PC-9 (cell line): ENCODE data around the gene PYGB. TPM values are rescaled to one million over a fixed set of nuclear protein-coding genes. Genes with fewer than 3 reads are reported as not detected.

Experiments
- BruUV-seq: library from RNA; stranded (reverse); fragments of 400-500 nt; replicated peaks from 2 replicates; lab custom pipeline; 2021; lab: Mats Ljungman, UMichigan
- CTCF ChIA-PET: fragments of 300-600 bp; sonication (Branson Sonifier 250); formaldehyde crosslinking; loops from one replicate; lab custom pipeline; 2022; ENCODE audit warnings: antibody characterized with exemption; lab: Charles Lee
- POLR2A ChIA-PET: fragments of 300-600 bp; sonication (Branson Sonifier 250); formaldehyde crosslinking; loops from one replicate; lab custom pipeline; 2022; ENCODE audit warnings: antibody characterized with exemption; ENCODE audit not compliant: unreplicated experiment; lab: Charles Lee
- DNase-seq, 2 experiments: peaks; one replicate each; pipeline versions ENCODE4 v3.0.0 to v3.0.0-alpha.2; 2015 to 2022; ENCODE audit warnings: mixed read lengths in 1 of 2
- H2AFZ ChIP-seq: fragments of 200-600 bp; sonication (generic); 2 replicates; pipeline ENCODE4 v1.8.1; 2017; ENCODE audit warnings: antibody characterized with exemption
- H3F3A ChIP-seq: fragments of 200-600 bp; sonication (generic); 2 replicates; pipeline ENCODE4 v1.8.1; 2017; ENCODE audit warnings: antibody characterized with exemption, mild to moderate bottlenecking, low read depth; ENCODE audit not compliant: insufficient read depth
- H3K27ac ChIP-seq: fragments of 200-600 bp; sonication (generic); 2 replicates; pipeline ENCODE4 v1.6.1; 2016; ENCODE audit warnings: mixed run types
- H3K27me3 ChIP-seq: fragments of 200-600 bp; sonication (generic); 2 replicates; pipeline ENCODE4 v1.6.1; 2016; ENCODE audit warnings: low read depth, mixed run types; ENCODE audit not compliant: insufficient read depth
- H3K36me3 ChIP-seq: fragments of 200-600 bp; sonication (generic); 2 replicates; pipeline ENCODE4 v1.6.1; 2016; ENCODE audit warnings: low read depth, mixed run types
- H3K4me1 ChIP-seq: fragments of 200-600 bp; sonication (generic); replicated peaks from 2 replicates; pipeline ENCODE4 v1.6.1; 2016; ENCODE audit warnings: mixed run types; ENCODE audit not compliant: insufficient read depth
- H3K4me2 ChIP-seq: fragments of 200-600 bp; sonication (generic); 2 replicates; pipeline ENCODE4 v1.6.1; 2017; ENCODE audit warnings: mixed run types
- H3K4me3 ChIP-seq: fragments of 200-600 bp; sonication (generic); 2 replicates; pipeline ENCODE4 v1.6.1; 2016; ENCODE audit warnings: mixed run types
- H3K79me2 ChIP-seq: fragments of 200-600 bp; sonication (generic); 2 replicates; pipeline ENCODE4 v1.6.1; 2017; ENCODE audit warnings: low read depth, mixed run types
- H3K9me2 ChIP-seq: fragments of 200-600 bp; sonication (generic); 2 replicates; pipeline ENCODE4 v1.8.1; 2017; ENCODE audit warnings: mild to moderate bottlenecking; ENCODE audit not compliant: insufficient read depth
- H3K9me3 ChIP-seq: fragments of 200-600 bp; sonication (generic); 2 replicates; pipeline ENCODE4 v1.8.1; 2016; ENCODE audit warnings: low read depth; ENCODE audit not compliant: insufficient read depth
- H4K20me1 ChIP-seq: fragments of 200-600 bp; sonication (generic); 2 replicates; pipeline ENCODE4 v1.8.1; 2017; ENCODE audit not compliant: insufficient read depth
- CTCF ChIP-seq: fragments of 200-600 bp; sonication (generic); conservative IDR thresholded peaks from 2 replicates; pipeline ENCODE4 v1.6.1; 2017; ENCODE audit warnings: mixed run types, antibody characterized with exemption, mild to moderate bottlenecking, moderate library complexity
- EZH2 ChIP-seq: fragments of 200-600 bp; sonication (generic); IDR thresholded peaks from 2 replicates; pipeline ENCODE4 v1.8.0; 2017; ENCODE audit warnings: antibody characterized with exemption, low read depth
- intact Hi-C: fragments of 100-400 bp; cut with micrococcal nuclease; formaldehyde crosslinking; loops from one replicate; pipeline ENCODE4 v1.10.0; 2022; ENCODE audit not compliant: unreplicated experiment
- total RNA-seq: library from RNA; stranded (reverse); gene quantifications from 2 replicates; pipeline ENCODE4 v1.2.3, GENCODE V29; 2021

PYGB gene
- total RNA-seq, 1 experiment from 2014 or later: 133 TPM

DNA sequence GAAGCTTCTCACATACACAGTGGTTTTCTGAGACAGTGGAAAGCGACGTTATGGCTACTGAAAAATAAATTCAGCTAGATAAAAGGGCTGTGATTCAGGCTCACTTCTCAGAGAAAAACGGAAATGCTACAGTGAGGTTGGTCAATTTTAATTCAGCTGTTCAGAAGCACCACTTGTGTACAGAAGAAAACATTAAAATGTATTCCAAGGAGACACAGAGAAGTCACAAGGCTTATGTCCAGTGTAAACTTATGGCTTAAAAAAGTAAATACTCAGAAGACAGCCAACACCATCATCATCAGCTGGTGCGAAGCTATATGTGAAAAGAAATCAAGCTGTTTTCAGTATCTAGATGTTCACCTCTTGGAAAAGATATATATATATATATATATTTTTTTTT lies 74.1 kb downstream of the PYGB start:
- Histone ChIP-seq H3F3A (no peaks in the 10 kb centered on the region), H3K9me2 (no peaks in the 10 kb centered on the region), H3K79me2 (no peaks in the 10 kb centered on the region), H3K9me3 (no peaks in the 10 kb centered on the region), H4K20me1 (no peaks in the 10 kb centered on the region), H3K4me1 (no peaks in the 10 kb centered on the region), H3K27me3 (no peaks in the 10 kb centered on the region), H3K4me3 (no peak overlapping the region), H2AFZ (no peak overlapping the region), H3K27ac (no peak overlapping the region), H3K4me2 (no peak overlapping the region), H3K36me3 (no peaks in the 10 kb centered on the region)
- no TSS peak for BruUV-seq
- POLR2A ChIA-PET: no interaction called here
- CTCF ChIA-PET: no interaction called here
- TF ChIP-seq EZH2 (no peak), CTCF (no peak)
- intact Hi-C loops: no loop called here
- no peak for DNase-seq

- no peak overlapping the region for H2AFZ ChIP-seq
- POLR2A ChIA-PET: no interaction called here
Observed at GRCh38 chr20:25323496-25324246, 75.8 kb downstream of the PYGB start.

GRCh38 chr20:25324412-25324811 lies 76.5 kb downstream of the PYGB start:
- TF ChIP-seq CTCF (no peak), EZH2 (no peak)
- intact Hi-C loops: no loop called here

More at GRCh38 chr20:25323496-25324246, 75.8 kb downstream of the PYGB start:
- no peak for TF ChIP-seq CTCF
- no peak for TF ChIP-seq EZH2
- intact Hi-C loops: no loop called here
- Histone ChIP-seq H3K27me3 (no peaks in the 10 kb centered on the region), H3K27ac (no peak overlapping the region), H3K9me2 (no peaks in the 10 kb centered on the region), H3K9me3 (no peaks in the 10 kb centered on the region), H3K36me3 (no peaks in the 10 kb centered on the region), H3F3A (no peaks in the 10 kb centered on the region), H4K20me1 (no peaks in the 10 kb centered on the region), H3K4me1 (no peaks in the 10 kb centered on the region), H3K4me3 (no peak overlapping the region), H3K79me2 (no peaks in the 10 kb centered on the region), H3K4me2 (no peak overlapping the region)
- CTCF ChIA-PET: no interaction called here
- no TSS peak for BruUV-seq
- DNase-seq: no peak

More at GRCh38 chr20:25324412-25324811, 76.5 kb downstream of the PYGB start:
- H3K4me3 ChIP-seq: no peak overlapping the region
- no peaks in the 10 kb centered on the region for H3K36me3 ChIP-seq
- no peak overlapping the region for H3K27ac ChIP-seq
- H4K20me1 ChIP-seq: no peaks in the 10 kb centered on the region
- ChIA-PET CTCF (no interaction called here), POLR2A (no interaction called here)
- no peaks in the 10 kb centered on the region for H3K9me2 ChIP-seq
- no peaks in the 10 kb centered on the region for H3K79me2 ChIP-seq
- no peak for DNase-seq
- H3K27me3 ChIP-seq: no peaks in the 10 kb centered on the region
- no peaks in the 10 kb centered on the region for H3K4me1 ChIP-seq
- BruUV-seq: no TSS peak
- H3K9me3 ChIP-seq: no peaks in the 10 kb centered on the region
- no peak overlapping the region for H3K4me2 ChIP-seq
- no peaks in the 10 kb centered on the region for H3F3A ChIP-seq
- H2AFZ ChIP-seq: no peak overlapping the region
